Stimulated activated naive CD8-positive, alpha-beta T cell treated with anti-CD3 and anti-CD28 coated beads, Interleukin-15, Interleukin-2, amounts not matched to agents 100 ng/mL and 50 ng/mL, for 24 hours (primary cell): ENCODE data around the gene ITGAL.
A peak's percentile ranks its signal among the peaks of the same experiment; 100 is the strongest.

Source experiments
- H3K27ac Mint-ChIP-seq: one replicate; pipeline ENCODE4 v1.8.0; 2021; ENCODE audit warnings: mild to moderate bottlenecking, mixed read lengths
- H3K27me3 Mint-ChIP-seq: one replicate; pipeline ENCODE4 v1.8.0; 2021; ENCODE audit warnings: mixed read lengths
- H3K36me3 Mint-ChIP-seq: one replicate; pipeline ENCODE4 v1.8.0; 2021; ENCODE audit warnings: low read depth, mixed read lengths
- H3K4me1 Mint-ChIP-seq: one replicate; pipeline ENCODE4 v1.8.0; 2021; ENCODE audit warnings: low read depth, mixed read lengths
- H3K4me3 Mint-ChIP-seq: one replicate; pipeline ENCODE4 v1.8.0; 2021; ENCODE audit warnings: mild to moderate bottlenecking, mixed read lengths
- H3K9me3 Mint-ChIP-seq: one replicate; pipeline ENCODE4 v1.8.0; 2021; ENCODE audit warnings: mixed read lengths

Gene ITGAL

DNA sequence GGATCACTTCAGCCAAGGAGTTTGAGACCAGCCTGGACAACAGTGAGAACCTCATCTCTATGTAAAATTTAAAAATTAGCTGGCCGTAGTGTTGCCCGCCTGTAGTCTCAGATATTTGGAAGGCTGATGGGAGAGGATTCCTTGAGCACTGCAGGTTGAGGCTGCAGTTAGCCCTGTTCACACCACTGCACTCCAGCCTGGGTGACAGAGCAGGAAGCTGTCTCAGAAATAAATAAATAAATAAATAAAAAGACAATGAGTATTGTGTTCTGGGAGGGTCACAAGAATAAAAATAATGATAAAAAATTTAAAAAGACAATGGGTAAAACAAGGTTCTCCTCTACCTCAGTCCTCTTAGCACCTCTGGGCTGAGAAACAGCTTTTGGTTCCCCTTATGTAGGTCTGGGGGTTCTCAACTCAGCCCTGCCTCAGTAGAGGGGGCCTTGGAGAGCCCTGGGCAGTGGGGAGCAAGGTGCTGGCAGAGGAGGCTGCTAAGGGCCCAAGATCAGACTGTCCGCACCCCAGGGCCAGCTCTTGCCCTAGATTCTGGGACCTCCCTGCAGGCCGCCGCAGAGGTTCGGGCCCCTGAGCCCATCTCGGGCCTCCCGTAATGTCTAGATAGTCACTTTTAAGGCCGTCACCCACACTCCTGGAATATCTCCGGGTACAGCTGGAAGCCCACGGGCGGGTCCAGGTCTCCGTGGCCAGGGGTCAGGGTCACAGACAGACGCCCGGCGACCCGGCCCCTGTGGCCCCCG lies 82.2 kb downstream of the ITGAL start:
- H3K4me1 Mint-ChIP-seq: peaks cover 59% of the 10 kb centered on the region
- no peaks in the 10 kb centered on the region for H3K27me3 Mint-ChIP-seq
- H3K9me3 Mint-ChIP-seq: no peaks in the 10 kb centered on the region
- H3K4me3 Mint-ChIP-seq: no peak overlapping the region
- peaks cover 31% of the 10 kb centered on the region for H3K36me3 Mint-ChIP-seq
- H3K27ac Mint-ChIP-seq: no peak overlapping the region

GRCh38 chr16:30555315-30556124 lies 83.0 kb downstream of the ITGAL start:
- no peaks in the 10 kb centered on the region for H3K9me3 Mint-ChIP-seq
- H3K4me3 Mint-ChIP-seq: no peak overlapping the region
- peaks cover 31% of the 10 kb centered on the region for H3K36me3 Mint-ChIP-seq
- peak overlapping the region; percentile 9 for H3K27ac Mint-ChIP-seq
- H3K27me3 Mint-ChIP-seq: no peaks in the 10 kb centered on the region
- H3K4me1 Mint-ChIP-seq: peaks cover 62% of the 10 kb centered on the region

DNA sequence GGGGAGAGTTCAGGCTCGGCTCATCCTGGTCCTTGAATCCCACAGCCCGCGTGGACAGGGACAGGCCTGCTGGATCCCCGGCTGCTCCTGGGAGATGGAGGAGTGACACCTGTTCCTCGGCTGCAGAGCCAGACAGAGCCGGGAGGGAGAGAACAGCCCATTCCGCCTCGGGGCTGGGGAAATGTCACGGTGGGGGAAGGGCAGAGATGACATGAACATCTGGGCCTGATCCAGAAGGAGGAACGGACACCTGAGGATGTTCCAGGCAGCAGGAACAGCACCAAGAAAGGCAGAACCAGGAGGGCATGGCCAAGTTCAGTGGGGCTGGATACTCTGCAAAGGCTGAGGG lies 83.6 kb downstream of the ITGAL start:
- Mint-ChIP-seq H3K27me3 (no peaks in the 10 kb centered on the region), H3K4me3 (peak overlapping the region; percentile 51), H3K36me3 (peaks cover 31% of the 10 kb centered on the region), H3K4me1 (peaks cover 61% of the 10 kb centered on the region), H3K27ac (peak overlapping the region; percentile 9), H3K9me3 (no peaks in the 10 kb centered on the region)

GRCh38 chr16:30557707-30557956 lies 85.1 kb downstream of the ITGAL start:
- peak overlapping the region; percentile 91 for H3K27ac Mint-ChIP-seq
- peaks cover 28% of the 10 kb centered on the region for H3K36me3 Mint-ChIP-seq
- no peaks in the 10 kb centered on the region for H3K27me3 Mint-ChIP-seq
- no peaks in the 10 kb centered on the region for H3K9me3 Mint-ChIP-seq
- H3K4me3 Mint-ChIP-seq: peak overlapping the region; percentile 90
- H3K4me1 Mint-ChIP-seq: peaks cover 52% of the 10 kb centered on the region

DNA sequence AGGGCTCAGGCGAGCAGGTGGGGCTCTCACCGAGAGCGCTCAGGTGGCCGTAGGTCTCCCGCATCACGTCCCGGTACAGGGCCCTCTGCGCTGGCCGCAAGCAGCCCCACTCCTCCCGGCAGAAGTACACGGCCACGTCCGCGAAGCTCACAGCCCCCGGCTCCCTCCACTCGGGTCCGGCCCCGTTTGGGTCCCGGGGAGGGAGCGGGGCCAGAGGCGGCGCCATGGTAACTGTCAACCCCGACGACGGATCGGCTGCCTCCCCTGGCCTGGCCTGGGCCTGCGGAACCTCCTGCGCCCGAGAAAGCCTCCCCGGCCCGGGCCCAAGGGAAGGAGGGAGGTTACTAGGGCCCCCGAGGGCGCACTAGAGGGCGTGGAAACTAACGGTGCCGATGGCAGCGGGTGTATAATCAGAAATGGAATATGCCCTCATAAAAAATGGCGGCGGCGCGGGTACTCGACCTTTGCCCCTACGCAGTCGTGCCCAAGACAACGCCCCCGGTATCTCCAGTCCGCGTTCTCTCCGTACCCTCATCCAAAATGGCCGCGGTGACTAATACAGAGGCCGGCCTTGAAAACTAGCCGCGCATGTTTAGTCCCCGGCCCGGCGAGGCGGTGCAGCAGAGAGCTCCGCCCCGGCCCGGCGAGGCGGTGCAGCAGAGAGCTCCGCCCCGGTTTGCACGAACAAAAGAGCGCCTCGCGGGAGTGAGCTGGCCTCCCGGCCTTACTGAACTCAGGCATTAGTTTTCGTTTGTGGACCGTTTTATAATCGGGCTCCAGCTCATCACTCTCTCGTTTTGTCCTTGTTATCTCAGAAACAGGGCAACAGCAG lies 85.6 kb downstream of the ITGAL start, which contains the start of gene ZNF764:
Gene ZNF764, minus strand, starts transcription at position 418 of the 832 bp plus-strand sequence. Its CDS starts 192 bp downstream, at position 226.
- Mint-ChIP-seq H3K9me3 (no peaks in the 10 kb centered on the region), H3K4me1 (peaks cover 47% of the 10 kb centered on the region), H3K4me3 (peak within 1 kb of the TSS; percentile 90)

DNA sequence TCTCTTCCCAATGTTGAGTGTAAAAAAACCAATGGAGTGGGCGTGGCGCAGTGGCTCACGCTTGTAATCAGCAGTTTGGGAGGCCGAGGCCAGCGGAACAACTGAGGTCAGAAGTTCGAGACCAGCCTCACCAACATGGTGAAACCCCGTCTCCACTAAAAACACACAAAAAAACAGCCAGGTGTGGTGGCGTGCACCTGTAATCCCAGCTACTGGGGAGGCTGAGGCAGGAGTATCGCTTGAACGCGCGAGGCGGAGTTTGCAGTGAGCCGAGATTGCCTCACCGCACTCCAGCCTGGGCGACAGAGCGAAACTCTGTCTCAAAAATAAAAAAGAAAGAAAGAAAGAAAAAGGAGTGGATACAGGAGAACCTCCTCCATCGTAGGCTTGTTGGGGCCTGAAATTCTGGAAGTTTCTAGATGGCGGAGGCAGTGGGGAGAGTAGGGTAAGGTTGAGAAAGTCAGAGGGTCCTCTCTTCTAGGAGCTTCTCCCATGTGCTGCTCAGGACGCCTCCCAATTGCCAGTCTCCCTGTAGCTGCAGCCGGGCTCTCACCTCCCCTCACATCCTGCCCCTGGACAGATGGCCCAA lies 86.3 kb downstream of the ITGAL start:
- peak overlapping the region; percentile 91 for H3K27ac Mint-ChIP-seq
- peak overlapping the region; percentile 90 for H3K4me3 Mint-ChIP-seq
- H3K36me3 Mint-ChIP-seq: peaks cover 19% of the 10 kb centered on the region
- H3K9me3 Mint-ChIP-seq: no peaks in the 10 kb centered on the region
- H3K4me1 Mint-ChIP-seq: peaks cover 39% of the 10 kb centered on the region
- H3K27me3 Mint-ChIP-seq: no peaks in the 10 kb centered on the region

More for the DNA sequence above, 85.6 kb downstream of the ITGAL start, which contains the start of gene ZNF764:
- Mint-ChIP-seq H3K36me3 (peaks cover 27% of the 10 kb centered on the region), H3K27ac (peak within 1 kb of the TSS; percentile 91), H3K27me3 (no peaks in the 10 kb centered on the region)

GRCh38 chr16:30559690-30560089 lies 87.1 kb downstream of the ITGAL start:
- H3K4me3 Mint-ChIP-seq: no peak overlapping the region
- H3K4me1 Mint-ChIP-seq: peaks cover 33% of the 10 kb centered on the region
- H3K27ac Mint-ChIP-seq: no peak overlapping the region
- H3K9me3 Mint-ChIP-seq: no peaks in the 10 kb centered on the region
- H3K27me3 Mint-ChIP-seq: no peaks in the 10 kb centered on the region
- peaks cover 12% of the 10 kb centered on the region for H3K36me3 Mint-ChIP-seq

DNA sequence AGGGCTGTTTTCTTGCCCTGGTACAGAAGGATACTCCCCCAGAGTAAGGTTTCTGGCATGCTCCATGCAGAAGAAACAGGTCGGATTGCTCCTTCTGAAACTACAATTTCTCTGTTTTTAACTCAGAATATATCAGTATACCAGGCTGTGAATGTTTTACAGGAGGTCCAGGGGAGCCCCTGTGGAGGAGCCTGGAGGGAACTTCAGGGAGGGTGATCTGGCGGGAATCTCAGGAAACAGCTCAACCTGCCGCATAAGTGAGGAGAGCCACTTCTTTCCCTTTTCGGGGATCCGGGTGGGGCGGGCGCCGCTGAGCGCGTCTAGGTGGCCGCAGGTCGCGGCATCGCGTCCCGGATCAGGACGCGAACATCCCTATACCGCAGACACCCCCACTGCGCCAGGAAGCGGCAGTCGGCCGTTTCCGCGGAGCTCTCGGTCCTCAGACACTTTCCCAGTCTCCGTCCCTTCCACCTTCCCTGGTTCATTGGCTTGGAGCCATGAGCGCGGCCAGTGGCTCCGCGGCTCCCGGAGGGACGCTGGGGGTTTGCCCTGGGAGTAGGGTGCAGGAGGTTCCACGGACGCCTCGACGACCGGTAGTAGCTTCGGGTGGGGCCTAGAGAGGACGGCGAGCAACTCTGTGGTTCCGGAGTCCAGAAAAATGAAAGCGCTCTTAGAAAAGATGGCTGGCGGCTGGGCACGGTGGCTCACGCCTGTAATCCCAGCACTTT lies 88.7 kb downstream of the ITGAL start:
- Mint-ChIP-seq H3K9me3 (no peaks in the 10 kb centered on the region), H3K4me3 (peak overlapping the region; percentile 79), H3K27me3 (no peaks in the 10 kb centered on the region), H3K4me1 (peaks cover 29% of the 10 kb centered on the region), H3K36me3 (peaks cover 2% of the 10 kb centered on the region), H3K27ac (peak overlapping the region; percentile 76)

DNA sequence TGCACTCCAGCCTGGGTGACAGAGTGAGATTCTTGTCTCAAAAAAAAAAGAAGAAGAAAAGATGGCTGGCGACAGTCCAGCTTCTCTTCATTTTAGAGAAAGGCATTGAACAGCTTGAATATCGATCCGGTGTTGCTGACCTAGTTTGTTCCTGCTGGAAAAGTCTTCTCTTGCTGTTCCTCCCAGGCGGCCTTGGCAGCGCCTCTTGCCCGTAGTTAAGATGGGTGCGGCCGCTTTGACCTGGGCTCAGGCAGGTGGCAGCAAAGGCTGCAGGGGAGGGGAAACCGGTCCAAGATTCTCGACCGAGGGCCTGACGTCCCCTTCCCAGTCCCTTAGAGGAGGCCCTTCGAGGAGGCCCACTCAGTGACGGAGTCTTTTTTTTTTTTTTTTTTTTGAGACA lies 89.5 kb downstream of the ITGAL start:
- no peaks in the 10 kb centered on the region for H3K9me3 Mint-ChIP-seq
- peak overlapping the region; percentile 79 for H3K4me3 Mint-ChIP-seq
- H3K4me1 Mint-ChIP-seq: peaks cover 32% of the 10 kb centered on the region
- no peaks in the 10 kb centered on the region for H3K27me3 Mint-ChIP-seq
- H3K27ac Mint-ChIP-seq: peak overlapping the region; percentile 76
- no peaks in the 10 kb centered on the region for H3K36me3 Mint-ChIP-seq

DNA sequence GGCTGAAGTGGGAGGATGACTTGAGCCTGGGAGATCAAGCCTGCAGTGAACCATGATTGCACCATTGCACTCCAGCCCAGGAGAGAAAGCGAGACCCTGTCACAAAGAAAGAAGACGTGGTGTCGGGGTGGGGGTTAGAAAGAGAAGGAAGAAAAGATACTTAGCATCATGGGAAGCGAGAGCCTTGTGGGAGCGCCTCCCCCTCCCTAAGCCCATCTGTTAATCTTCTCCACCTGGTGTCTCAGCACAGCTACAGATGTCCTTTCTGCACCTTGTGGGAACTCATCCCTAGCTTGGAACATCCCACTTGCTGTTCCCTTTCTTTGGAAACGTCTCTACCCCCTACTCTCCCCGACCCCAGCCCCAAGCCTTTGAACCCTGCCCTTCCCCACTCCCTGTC lies 93.0 kb downstream of the ITGAL start:
- H3K9me3 Mint-ChIP-seq: no peaks in the 10 kb centered on the region
- H3K4me1 Mint-ChIP-seq: peaks cover 45% of the 10 kb centered on the region
- H3K27ac Mint-ChIP-seq: no peak overlapping the region
- no peaks in the 10 kb centered on the region for H3K36me3 Mint-ChIP-seq
- no peaks in the 10 kb centered on the region for H3K27me3 Mint-ChIP-seq
- no peak overlapping the region for H3K4me3 Mint-ChIP-seq

GRCh38 chr16:30565984-30566383 lies 93.4 kb downstream of the ITGAL start:
- H3K4me1 Mint-ChIP-seq: peaks cover 46% of the 10 kb centered on the region
- no peaks in the 10 kb centered on the region for H3K9me3 Mint-ChIP-seq
- H3K27ac Mint-ChIP-seq: no peak overlapping the region
- no peaks in the 10 kb centered on the region for H3K27me3 Mint-ChIP-seq
- H3K36me3 Mint-ChIP-seq: no peaks in the 10 kb centered on the region
- no peak overlapping the region for H3K4me3 Mint-ChIP-seq

DNA sequence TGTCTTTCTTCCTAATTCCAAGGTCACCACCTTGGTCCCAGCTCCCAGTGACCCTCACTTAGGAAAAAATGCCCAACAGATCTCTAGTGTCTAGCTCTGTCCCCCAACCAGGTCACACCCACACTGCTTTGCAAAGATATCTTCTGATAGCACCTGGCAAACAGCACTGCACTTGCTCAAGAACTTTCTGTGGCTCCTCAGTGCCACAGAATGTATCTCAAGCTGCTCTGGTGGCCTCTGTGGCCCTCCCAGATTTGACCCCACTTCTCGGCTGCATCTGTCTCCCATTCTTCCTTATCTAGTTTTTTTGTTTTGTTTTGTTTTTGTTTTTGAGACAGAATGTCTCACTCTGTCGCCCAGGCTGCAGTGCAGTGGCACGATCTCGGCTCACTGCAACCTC lies 94.0 kb downstream of the ITGAL start:
- Mint-ChIP-seq H3K36me3 (no peaks in the 10 kb centered on the region), H3K4me1 (peaks cover 43% of the 10 kb centered on the region), H3K27me3 (no peaks in the 10 kb centered on the region), H3K9me3 (no peaks in the 10 kb centered on the region), H3K4me3 (no peak overlapping the region), H3K27ac (peak overlapping the region; percentile 89)

DNA sequence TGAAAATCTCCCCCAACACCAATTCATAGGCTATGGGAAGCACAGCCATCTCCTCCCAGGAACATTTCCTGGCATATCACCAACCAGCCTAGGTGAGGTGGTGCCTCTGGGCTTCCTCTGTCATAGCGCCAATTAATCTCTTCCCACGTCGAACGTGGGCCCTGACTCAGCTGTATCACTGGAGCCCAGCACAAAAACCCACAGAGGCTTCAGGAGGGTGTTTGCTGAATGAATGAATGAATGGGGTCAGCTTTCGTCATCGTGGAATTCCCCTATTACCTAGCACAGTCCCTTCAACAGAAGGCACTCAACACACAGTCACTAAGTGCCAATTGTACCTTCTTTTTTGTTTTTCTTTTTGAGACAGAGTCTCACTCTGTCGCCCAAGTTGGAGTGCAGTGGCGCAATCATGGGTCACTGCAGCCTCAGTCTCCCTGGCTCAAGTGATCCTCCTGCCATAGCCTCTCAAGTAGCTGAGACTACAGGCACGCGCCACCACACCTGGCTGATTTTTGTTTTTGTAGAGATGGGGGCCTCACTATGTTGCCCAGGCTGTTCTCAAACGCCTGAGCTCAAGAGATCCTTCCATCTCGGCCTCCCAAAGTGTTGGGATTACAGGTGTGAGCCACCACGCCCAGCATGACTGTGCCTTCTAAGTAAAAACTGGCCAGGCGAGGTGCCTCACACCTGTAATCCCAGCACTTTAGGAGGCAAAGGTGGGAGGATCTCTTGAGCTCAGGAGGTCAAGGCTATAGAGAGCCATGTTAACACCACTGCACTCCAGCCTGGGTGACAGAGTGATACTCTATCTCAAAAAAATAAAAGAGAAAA lies 94.8 kb downstream of the ITGAL start:
- H3K4me3 Mint-ChIP-seq: peak overlapping the region; percentile 74
- no peaks in the 10 kb centered on the region for H3K9me3 Mint-ChIP-seq
- no peaks in the 10 kb centered on the region for H3K27me3 Mint-ChIP-seq
- peak overlapping the region; percentile 91 for H3K27ac Mint-ChIP-seq
- H3K36me3 Mint-ChIP-seq: no peaks in the 10 kb centered on the region
- peaks cover 48% of the 10 kb centered on the region for H3K4me1 Mint-ChIP-seq
